ENCODE results near the gene FOSL2. TPM values are rescaled to one million over a fixed set of nuclear protein-coding genes. Genes with fewer than 3 reads are reported as not detected.

The FOSL2 gene
- total RNA-seq, 1 donor from 2014 or later = 18.0 TPM

GRCh38 chr2:28394331-28394877, 1.7 kb downstream of the FOSL2 start:
- DNase-seq (ENCODE audit: low read depth in 2 of 2) = peak in 1 of 2 donors; percentile 74

- DNase-seq (ENCODE audit: low read depth in 2 of 2) = no peak
These were observed 2.3 kb downstream of the FOSL2 start for GRCh38 chr2:28394997-28395333.

GRCh38 chr2:28395334-28396061, 2.8 kb downstream of the FOSL2 start:
- DNase-seq (ENCODE audit: low read depth in 2 of 2) = peak in 1 of 2 donors; percentile 51

GRCh38 chr2:28397043-28397381, 4.4 kb downstream of the FOSL2 start:
- DNase-seq (ENCODE audit: low read depth in 2 of 2) = no peak

GRCh38 chr2:28398101-28398834, 5.6 kb downstream of the FOSL2 start:
- peak in 1 of 2 donors; percentile 31 for DNase-seq (ENCODE audit: low read depth in 2 of 2)

DNA sequence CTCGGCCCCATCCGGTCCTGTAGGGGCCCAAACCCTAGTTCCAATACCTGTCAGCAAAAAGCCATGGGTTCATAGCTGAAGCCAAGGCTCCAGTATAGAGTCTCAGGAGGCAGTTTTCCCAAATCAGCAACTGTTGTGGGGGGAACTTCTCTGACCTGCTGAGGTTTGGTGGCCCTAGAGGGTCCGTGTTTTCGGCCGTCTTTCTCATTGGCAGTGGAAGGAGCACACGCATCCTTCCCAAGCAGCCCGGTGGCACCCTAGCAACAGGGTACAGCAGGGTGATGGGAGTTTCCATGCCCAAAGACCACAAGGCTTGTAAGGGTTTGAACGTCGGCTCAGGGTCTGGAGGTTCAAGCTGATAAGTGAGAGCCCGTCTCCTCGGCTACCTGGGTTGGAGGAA, 6.6 kb downstream of the FOSL2 start:
- DNase-seq (ENCODE audit: low read depth in 2 of 2) = no peak

DNA sequence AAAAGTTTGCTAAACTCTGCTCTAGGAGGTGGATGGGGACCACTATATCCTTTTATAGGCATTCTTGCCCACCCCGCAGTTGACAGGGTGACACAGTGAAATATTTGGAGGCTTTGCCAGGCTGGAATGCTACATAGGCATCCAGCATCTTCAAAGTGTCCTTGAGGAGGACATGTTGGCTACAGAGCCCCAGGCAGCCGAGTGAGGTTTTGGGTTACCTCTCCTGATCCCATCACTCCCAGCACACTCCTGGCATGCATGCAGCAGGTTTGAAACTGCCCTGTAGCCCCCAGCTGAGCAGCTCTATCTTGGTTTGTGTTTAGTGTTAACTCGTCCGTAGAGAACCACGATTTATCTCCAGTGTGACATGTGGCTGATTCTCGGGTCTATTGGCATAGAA, 7.3 kb downstream of the FOSL2 start:
- no peak for DNase-seq (ENCODE audit: low read depth in 2 of 2)

DNA sequence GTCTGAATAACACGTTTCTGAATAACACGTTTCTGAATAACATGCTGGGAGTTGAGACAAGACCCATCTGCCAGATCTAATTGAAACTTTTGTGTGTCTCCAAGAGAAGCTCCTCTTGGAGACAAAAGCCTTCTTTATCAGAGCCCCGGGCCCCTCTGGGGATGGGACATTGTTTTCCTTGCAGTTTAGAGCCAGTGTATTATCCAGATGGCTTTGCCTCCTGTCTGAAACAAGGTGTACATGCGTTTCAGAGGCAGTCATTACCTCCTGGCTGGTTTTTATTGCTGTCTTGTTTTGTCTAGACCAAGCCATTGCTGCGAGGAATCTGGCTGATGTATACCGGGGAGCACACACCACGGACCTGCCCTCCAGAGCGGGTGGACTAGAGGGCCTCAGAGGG, 7.8 kb downstream of the FOSL2 start:
- DNase-seq (ENCODE audit: low read depth in 2 of 2) = no peak

DNA sequence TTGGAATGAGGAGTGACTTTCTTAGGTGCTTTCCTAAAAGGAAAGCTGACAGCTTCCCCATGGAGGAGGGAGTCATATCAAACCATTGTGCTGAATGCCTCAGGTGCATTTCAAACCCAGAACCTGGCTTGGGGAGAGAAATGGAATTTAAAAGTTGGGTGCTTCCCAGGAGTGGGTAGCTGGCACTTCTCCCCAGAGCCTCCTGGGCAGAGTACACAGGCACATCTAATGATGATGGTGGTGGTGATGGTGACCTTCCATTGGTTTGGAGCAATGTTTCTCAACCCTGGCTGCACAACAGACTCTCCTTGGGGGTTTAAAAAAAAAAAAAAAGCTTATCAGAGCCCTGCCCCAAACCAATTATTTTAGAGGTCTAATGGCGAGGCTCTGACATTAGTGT, 8.3 kb downstream of the FOSL2 start:
- no peak for DNase-seq (ENCODE audit: low read depth in 2 of 2)

- DNase-seq (ENCODE audit: low read depth in 2 of 2) = no peak
These were observed 8.8 kb downstream of the FOSL2 start for GRCh38 chr2:28401411-28401810.

- DNase-seq (ENCODE audit: low read depth in 2 of 2) = no peak
These were observed 9.4 kb downstream of the FOSL2 start for GRCh38 chr2:28401948-28402550.

- DNase-seq (ENCODE audit: low read depth in 2 of 2) = no peak
These were observed 10.8 kb downstream of the FOSL2 start for GRCh38 chr2:28403370-28403956.

DNA sequence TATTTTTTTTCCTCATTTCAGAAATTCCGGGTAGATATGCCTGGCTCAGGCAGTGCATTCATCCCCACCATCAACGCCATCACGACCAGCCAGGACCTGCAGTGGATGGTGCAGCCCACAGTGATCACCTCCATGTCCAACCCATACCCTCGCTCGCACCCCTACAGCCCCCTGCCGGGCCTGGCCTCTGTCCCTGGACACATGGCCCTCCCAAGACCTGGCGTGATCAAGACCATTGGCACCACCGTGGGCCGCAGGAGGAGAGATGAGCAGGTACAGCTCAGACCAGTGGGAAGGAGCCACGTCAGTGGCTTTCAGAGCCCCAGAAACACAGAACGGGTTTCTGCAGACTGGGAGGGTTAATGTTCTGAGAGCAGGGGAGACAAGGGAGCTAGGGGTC, 11.4 kb downstream of the FOSL2 start:
- no peak for DNase-seq (ENCODE audit: low read depth in 2 of 2)

GRCh38 chr2:28405537-28405936, 12.9 kb downstream of the FOSL2 start:
- DNase-seq (ENCODE audit: low read depth in 2 of 2) = no peak

DNA sequence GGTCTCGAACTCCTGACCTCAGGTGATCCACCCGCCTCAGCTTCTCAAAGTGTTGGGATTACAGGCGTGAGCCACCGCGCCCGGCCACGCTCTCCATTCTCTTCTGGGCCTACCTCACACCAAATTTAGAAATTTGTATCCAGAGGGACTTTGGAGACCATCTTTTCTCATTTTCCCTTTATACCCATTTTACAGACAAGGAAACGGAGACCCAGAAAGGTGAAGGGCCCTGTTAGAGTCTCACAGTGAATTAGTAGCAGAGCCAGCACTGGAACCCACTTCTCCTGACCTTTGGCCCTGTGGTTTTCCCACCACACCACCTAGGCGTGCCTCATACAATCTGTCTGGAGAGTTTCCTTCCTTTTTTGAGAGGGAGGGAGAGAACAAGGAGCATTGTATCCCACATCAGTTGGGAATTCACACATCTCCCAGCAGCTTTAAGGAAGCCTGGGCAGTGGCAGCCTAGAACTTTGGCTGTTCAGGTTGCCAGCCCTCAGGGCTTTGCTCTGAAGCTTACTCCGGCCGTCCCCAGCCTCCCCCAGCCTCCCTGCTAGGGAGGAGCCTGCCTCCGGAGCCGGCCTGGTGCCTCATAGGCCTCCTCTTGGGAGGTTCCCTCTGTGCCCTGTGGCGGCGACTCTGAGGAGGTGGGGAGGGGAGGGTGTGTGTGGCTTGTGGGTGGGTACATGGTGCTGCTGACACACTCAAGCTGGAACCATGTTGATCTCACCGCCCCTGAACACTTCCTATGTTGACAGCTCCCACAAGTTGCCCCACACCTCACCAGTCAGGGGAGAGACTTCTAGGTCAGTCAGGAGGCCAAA, 13.8 kb downstream of the FOSL2 start:
- DNase-seq (ENCODE audit: low read depth in 2 of 2) = peak in 1 of 2 donors; percentile 69

DNA sequence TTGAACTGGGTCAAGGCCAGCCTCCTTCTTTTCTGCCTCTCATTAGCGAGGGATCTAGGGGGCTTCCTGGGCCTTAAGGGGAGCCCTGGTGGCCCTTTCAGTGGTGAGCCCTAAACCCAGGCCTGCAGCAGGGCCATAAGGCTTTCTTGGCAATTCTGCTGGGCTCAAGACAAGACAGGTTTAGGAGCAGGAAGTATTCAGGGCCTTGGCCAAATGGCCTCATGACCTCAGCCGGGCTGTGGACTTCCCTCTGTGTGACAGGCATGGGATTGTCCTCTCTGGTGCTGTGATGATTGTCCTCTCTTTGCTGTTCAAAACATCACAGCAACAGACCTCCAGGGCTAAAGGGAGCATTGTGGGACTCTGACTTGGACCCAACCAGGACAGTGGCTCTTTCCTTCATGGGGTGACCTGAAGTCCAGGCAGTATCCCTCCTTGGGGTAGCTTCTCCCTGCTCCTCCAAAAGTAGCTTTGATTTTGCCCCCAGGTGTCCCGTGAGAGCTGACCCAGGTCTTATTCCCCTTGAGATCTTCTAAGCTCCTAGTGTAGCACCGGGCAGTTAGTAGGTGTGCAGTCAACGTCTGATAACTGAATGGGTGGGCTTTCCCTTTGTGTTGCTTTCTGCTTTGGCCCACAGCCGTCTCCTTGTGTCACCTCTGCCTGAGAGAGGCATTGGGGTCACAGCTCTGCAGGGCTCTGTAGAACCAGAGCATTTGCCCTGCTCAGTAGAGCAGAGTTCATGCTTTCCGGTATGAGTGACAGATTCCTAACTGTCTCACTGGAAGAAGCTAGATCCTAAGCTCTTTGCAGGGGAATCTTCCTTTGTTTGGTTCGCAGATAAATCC, 14.7 kb downstream of the FOSL2 start:
- no peak for DNase-seq (ENCODE audit: low read depth in 2 of 2)

GRCh38 chr2:28407976-28408690, 15.5 kb downstream of the FOSL2 start:
- no peak for DNase-seq (ENCODE audit: low read depth in 2 of 2)

DNA sequence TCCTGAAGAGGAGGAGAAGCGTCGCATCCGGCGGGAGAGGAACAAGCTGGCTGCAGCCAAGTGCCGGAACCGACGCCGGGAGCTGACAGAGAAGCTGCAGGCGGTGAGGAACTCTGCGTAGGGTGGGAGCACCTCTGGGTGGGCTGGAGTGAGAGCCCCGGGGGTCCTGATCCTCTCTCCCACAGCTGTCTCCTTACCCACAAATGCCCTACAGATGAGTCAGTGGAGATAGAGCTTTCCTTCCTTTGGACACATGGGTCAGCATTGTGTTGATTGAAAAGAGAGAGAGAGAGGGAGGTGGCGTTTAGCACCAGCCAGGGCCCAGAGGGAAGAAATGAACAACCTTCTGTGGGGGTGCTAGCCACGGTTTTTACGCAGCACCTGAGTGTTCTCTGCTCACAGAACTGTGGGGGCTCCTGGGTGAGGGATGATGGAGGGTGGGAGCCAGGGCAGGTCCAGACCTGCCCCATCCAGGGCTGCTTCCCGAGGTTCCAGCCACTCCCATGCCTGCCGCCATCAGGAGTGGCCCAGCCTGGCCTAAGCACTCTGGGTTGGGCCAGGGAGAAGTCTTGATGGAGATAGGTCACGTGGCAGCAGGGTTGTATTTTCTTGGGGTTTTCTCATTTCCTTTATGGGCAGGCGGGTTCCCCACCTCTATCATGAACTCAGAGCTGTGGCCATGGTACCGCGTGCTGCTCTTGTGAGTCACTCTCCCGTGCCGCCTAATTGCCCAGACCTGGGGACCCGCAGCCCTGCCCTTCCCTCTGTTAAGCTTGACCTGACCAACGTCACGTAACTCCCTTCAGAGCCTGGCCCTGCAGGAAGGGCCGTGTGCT, 16.3 kb downstream of the FOSL2 start:
- peak in 1 of 2 donors; percentile 92 for DNase-seq (ENCODE audit: low read depth in 2 of 2)
